ENCODE results near the gene TPSG1.
"Not testable (repeated sequence)": the region's sequence is repeated elsewhere in the genome, so short reads cannot be mapped to it uniquely, and the experiment has no call there.

Gene TPSG1

DNA sequence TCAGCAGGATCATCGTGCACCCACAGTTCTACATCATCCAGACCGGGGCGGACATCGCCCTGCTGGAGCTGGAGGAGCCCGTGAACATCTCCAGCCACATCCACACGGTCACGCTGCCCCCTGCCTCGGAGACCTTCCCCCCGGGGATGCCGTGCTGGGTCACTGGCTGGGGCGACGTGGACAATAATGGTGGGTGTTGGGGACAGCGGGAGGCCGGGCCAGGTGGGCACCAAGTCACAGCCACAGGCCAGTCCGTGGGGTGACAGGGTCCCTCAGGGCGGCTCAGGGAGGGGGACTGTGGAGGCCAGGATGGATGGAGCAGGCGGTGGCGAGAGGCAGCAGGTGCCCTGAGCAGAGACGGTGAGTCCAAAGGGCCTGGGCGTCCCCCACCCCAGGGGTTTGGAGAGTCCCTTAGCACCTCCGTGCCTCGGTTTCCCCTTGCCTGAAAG is 31.8 kb upstream of the TPSG1 start:
- no peak for DNase-seq (ENCODE audit: low read depth, low spot score)

DNA sequence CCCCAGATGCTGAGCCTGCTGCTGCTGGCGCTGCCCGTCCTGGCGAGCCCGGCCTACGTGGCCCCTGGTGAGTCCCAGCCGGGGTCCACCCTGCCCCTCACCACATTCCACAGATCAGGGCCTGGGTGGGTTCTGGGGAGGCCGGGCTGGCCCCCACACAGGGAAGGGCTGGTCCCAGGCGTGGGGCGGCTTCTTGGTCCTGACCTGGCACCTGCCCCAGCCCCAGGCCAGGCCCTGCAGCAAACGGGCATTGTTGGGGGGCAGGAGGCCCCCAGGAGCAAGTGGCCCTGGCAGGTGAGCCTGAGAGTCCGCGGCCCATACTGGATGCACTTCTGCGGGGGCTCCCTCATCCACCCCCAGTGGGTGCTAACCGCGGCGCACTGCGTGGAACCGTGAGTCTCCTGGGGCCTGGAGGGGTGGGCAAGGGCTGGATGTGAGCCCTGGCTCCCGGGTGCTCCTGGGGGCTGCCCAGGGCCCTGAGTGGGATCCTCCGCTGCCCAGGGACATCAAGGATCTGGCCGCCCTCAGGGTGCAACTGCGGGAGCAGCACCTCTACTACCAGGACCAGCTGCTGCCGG is 31.3 kb upstream of the TPSG1 start:
- DNase-seq (ENCODE audit: low read depth, low spot score), result not testable (repeated sequence)

DNA sequence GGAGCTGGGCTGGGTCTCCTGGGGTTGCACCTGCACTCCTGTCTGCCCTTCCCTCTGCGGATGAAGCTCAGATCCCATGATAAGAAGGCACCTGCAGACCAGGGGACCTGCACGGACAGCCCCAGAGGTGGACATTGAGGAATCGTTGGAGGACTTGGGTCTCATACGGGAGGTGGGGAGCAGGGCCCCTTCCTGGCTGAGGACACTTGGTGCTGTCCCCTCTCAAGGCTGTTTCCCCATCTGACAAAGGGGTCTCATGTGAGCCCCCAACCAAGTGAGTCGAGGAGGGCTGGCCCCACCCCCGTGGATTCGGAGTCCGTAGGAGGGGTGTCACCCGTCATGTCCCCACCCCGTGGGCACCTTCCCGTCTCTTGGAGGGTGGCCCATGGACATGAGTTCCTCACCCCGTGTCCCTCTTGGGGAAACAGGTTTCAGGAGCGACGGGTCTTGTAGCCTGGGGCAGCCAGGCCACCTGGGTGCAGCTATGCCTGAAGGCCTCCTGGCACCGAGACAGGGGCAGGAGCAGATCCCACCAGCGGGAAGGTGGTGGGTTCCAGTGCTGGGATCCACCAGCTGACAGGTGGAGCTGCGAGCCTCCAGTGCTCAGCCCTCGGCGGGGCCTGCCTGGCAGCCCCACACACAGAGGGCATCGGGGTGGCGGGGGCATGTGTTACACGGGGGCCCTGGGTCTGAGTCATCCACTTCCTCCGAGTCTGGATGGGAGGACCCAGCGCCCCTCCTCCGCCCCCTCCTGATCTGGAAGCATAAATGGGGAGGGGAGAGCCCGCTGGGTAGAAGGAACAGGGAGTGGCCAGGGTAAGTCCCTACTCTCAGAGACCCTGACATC is 30.4 kb upstream of the TPSG1 start, which contains the start of gene TPSD1:
Gene TPSD1, plus strand, starts transcription at position 794 of the 847 bp plus-strand sequence. CDS start 212 bp downstream, outside the sequence.
- not testable (repeated sequence) for DNase-seq (ENCODE audit: low read depth, low spot score)

- DNase-seq (ENCODE audit: low read depth, low spot score), result not testable (repeated sequence)
Measured at GRCh38 chr16:1254821-1255220, 29.8 kb upstream of the TPSG1 start.

DNA sequence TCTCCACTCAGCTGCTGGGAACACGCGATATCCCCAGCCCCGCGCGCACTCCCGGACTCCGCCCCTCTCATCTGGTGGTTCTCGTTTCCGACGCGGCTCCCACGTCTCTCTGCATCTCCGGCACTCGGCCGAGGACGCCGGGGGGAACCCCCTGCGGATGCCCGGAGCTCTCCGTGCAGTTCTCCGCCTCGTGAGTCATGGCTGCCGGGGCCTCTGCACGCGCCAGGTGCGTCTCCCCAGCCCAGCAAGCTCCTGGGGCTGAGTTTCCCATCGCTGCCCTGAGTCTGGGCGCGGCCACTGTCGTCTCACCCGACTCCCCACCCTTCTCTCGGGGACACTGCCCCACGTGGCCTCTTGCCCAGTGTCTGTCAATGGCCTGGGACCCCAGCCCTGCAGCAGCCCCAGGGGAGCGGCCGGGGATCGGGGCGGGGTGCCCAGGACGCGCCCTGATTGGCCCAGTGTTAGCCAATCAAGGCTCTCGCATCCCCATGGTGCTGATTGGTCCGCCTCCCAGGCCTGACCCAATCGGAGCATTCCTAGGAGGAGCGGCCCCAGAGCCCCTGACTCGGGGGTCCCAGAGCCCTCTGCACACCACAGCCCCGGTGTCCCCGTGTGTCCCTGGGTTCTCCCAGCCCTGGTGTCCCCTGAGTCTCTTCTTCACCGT is 28.8 kb upstream of the TPSG1 start:
- DNase-seq (ENCODE audit: low read depth, low spot score), result not testable (repeated sequence)

DNA sequence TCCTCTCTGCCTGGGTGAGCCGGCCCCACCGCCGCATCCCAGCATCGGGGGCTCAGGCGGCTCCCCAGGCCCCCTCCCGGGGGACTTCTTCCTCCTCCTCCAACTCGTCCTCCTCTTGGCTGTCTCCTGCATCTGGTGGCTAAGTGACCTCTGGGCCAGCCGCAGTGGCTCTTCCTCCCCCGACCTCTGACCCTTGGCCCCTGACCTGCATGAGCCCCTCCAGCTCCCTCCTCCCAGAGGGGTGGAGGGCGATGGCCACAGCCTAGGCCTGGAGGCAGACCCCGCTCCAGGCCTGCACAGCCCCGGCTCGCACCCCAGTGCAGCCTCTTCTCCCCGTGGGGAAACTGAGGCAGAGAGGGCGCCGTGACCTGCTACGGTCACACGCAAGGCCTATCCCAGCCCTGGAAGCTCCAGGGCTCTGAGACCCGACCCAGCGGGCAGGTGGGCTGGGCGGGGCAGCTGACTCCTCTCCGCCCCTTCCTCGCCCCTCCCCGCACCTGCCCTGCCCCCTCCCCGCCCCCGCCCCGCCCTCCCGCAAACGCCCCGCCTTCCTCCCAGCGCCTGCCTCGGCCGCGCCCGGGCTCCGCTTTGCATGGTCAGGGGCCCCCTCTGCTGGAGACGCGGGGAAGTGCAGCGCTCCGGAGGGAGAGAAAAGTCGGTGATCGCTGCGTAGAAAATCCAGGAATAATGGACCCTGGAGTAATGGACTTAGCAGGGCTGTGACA is 24.1 kb upstream of the TPSG1 start:
- DNase-seq (ENCODE audit: low read depth, low spot score), result not testable (repeated sequence)

- DNase-seq (ENCODE audit: low read depth, low spot score), result not testable (repeated sequence)
Measured at GRCh38 chr16:1247903-1248537, 23.0 kb upstream of the TPSG1 start.

DNA sequence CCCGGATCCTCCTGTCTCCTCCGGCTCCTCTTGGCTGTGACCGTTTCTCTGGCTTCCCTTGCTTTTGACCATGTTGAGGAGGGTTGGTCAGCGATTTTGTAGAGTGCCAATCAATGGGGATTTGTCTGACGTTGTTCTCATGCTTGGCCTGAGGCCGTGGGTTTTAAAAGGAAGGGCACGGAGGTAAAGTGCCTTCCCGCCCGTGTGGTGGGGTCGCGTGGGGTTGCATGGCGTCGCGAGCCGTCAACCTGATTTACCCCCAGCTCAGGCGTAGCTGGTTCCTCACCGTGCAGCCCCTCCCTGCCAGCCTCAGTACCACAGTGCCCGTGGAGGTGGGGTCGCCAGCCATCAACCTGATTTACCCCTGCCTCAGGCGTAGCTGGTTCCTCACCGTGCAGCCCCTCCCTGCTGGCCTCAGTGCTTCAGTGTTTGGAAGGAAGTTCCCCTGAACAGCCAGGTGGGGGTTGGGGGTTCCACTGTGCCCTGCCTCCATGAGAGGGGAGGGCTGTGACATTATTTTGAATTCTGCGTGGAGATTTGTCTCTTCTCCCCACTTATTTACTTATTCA is 20.5 kb upstream of the TPSG1 start:
- no peak for DNase-seq (ENCODE audit: low read depth, low spot score)

DNA sequence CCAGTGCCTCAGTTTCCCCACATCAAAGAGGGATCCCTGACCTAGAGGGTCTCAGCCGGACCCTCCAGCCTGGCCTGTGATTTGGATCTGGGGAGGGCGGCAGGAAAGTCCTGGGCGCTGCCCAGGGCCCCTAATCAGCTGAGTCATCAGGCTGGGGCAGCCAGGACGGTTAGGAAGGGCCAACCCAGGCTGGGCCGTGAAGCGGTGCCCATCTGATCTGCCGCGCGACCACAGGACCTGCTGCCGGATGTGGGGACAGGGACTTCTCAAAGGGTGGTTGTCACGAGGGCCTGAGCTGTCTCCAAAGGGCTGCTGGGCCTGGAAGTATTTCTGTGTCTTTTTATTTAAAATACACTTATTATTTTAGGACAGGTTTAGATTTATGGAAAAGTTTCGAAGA is 19.8 kb upstream of the TPSG1 start:
- DNase-seq (ENCODE audit: low read depth, low spot score), result no peak

DNA sequence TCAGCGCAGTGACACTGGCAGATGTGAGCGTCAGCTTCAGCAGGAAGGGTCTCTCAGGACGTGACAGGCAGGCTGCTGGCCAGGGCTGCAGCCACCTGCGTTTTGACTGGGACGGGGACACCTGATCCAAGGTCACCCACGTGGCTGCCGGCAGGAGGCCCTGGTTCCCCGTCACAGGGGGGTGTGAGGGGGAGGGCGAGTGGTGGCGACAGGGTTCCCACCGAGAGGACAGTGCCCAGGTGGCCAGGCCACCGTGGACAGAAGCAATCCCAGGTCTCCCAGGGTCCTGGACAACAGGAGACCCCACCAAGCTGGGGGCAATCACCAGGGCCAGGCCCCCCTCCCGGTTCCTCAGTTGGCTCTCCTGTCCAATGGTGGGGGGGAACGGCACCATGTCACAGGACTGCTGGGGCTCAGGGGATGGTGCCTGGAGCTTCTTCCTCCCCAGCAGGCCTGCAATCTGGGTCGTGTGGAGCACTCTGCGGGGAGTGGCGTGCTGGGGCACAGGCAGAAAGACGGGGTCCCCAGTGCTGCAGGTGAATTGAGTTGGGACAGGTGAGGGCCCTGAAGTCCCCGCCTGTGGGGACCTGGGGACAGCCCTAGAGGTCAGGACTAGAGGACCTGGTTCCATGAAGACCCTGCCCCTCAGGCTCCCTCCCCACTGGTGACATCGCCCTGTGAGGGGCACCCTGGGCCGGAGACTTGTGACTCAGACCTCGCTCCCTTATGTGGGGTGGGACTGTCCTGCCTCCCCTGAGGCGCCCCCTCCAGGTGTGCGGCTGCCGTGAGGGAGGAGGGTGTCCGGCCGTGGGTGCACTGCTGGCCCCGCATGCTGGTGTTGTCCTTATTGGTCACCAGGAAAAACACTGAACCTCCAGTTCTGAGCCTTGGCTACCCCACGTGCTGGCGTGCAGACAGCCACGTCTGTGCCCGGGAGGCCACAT is 19.1 kb upstream of the TPSG1 start:
- not testable (repeated sequence) for DNase-seq (ENCODE audit: low read depth, low spot score)

GRCh38 chr16:1243363-1243762 is 18.3 kb upstream of the TPSG1 start:
- DNase-seq (ENCODE audit: low read depth, low spot score), result not testable (repeated sequence)

GRCh38 chr16:1241081-1241480 is 16.0 kb upstream of the TPSG1 start:
- not testable (repeated sequence) for DNase-seq (ENCODE audit: low read depth, low spot score)

- DNase-seq (ENCODE audit: low read depth, low spot score), result not testable (repeated sequence)
Measured at GRCh38 chr16:1240436-1240835, 15.4 kb upstream of the TPSG1 start, which contains the start of gene TPSAB1. TPSAB1 (plus strand) TSS chr16:1240705; CDS start chr16:1240939, 234 bp downstream.

- not testable (repeated sequence) for DNase-seq (ENCODE audit: low read depth, low spot score)
Measured at GRCh38 chr16:1239575-1239974, 14.5 kb upstream of the TPSG1 start.

DNA sequence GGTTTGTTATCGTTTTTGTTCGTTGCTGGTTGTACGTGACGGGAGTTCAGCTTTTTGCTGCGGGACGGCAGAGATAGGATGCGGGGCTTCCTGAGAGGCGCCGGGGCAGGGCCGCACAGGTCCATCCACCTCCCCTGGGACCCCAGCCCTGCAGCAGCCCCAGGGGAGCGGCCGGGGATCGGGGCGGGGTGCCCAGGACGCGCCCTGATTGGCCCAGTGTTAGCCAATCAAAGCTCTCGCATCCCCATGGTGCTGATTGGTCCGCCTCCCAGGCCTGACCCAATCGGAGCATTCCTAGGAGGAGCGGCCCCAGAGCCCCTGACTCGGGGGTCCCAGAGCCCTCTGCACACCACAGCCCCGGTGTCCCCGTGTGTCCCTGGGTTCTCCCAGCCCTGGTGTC is 13.8 kb upstream of the TPSG1 start:
- DNase-seq (ENCODE audit: low read depth, low spot score), result not testable (repeated sequence)

DNA sequence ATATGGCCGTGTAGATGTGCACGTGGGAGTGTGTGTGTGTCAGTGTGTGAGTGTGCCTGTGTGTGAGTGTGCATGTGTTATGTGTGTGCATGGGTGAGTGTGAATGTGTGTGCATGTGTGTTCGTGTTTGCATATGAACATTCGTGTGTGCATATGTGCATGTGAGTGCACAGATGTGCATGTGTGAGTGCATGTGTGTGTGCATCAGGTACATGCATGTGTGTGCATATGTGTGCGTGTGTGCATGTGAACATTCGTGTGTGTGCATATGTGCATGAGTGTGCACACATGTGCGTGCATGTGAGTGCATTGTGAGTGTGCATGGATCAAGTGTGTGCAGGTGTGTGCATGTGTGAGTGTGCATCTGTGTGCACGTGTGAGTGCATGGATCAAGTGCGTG is 12.9 kb upstream of the TPSG1 start:
- no peak for DNase-seq (ENCODE audit: low read depth, low spot score)

DNA sequence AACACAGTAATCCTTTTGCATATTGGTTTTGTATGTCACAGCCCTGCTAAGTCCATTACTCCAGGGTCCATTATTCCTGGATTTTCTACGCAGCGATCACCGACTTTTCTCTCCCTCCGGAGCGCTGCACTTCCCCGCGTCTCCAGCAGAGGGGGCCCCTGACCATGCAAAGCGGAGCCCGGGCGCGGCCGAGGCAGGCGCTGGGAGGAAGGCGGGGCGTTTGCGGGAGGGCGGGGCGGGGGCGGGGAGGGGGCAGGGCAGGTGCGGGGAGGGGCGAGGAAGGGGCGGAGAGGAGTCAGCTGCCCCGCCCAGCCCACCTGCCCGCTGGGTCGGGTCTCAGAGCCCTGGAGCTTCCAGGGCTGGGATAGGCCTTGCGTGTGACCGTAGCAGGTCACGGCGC is 11.6 kb upstream of the TPSG1 start:
- not testable (repeated sequence) for DNase-seq (ENCODE audit: low read depth, low spot score)

- not testable (repeated sequence) for DNase-seq (ENCODE audit: low read depth, low spot score)
Measured at GRCh38 chr16:1232049-1232748, 7.1 kb upstream of the TPSG1 start.

DNA sequence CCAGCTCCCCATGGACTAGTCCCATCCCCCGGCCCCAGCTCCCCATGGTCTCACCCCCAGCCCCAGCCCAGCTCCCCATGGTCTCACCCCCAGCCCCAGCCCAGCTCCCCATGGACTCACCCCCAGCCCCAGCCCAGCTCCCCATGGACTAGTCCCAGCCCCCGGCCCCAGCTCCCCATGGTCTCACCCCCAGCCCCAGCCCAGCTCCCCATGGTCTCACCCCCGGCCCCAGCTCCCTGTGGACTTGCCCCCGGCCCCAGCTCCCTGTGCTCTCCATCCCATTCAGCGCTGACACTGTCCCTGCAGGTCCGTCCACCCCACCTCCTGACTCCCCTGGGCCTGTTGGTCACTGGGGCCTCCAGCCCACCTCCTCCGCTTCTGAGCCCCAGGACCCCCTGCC is 6.2 kb upstream of the TPSG1 start:
- not testable (repeated sequence) for DNase-seq (ENCODE audit: low read depth, low spot score)
